GM04503 (cell line): ENCODE data around the gene ATP1A1.
A peak's percentile ranks its signal among the peaks of the same experiment; 100 is the strongest.

Experiments
- DNase-seq: peaks from one replicate; pipeline ENCODE4 v3.0.0-alpha.2; 2012; ENCODE audit warnings: low read depth

Gene ATP1A1

GRCh38 chr1:116372191-116372590, 853 bp upstream of the ATP1A1 start:
- no peak for DNase-seq

DNA sequence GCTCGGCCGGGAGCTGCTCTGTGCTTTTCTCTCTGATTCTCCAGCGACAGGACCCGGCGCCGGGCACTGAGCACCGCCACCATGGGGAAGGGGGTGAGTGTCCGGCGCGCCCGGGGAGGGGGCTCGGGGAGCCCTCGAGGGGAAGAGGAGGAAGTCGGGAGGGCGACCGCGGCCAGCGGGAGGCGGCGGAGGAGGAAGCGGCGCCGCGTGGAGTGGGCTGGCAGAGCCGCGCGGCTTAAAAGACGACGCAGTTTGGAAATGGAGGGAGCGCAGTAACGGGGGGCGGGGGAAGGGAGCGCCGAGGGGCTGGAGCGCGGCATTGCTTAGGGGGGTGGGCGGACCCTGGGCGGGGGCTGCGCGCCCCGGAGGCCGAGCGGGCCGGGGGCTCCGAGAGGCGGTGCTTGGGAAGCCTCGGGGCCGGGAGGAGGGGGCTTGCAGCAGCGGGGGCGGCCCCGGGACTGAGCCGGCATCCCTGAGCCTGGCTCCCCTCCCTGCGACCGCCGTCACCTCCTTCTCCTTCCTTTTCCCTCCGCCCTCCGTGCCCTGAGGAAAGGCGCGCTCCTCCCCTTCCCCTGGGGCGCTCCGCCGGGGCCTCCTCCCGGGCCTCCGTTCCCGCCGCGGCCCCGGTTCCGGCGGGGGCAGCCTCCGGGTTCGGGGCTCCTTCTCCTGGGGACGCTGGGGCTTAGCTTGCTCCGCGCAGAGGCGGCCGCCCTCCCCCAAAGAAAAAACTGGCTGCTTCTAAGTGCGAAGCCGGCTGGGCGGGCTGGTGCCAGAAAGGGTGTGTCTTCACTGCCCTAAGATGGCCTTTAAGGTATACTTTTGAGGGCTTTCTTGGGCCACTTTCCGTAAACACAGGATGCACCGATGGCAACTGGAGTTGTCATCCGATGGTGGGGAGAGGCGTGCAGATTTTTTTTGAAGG, 648 bp downstream of the ATP1A1 start:
- no peak for DNase-seq

- DNase-seq, result no peak
Observed at GRCh38 chr1:116374353-116375147, 1.5 kb downstream of the ATP1A1 start.

- DNase-seq, result no peak
Observed at GRCh38 chr1:116375148-116375886, 2.3 kb downstream of the ATP1A1 start.

DNA sequence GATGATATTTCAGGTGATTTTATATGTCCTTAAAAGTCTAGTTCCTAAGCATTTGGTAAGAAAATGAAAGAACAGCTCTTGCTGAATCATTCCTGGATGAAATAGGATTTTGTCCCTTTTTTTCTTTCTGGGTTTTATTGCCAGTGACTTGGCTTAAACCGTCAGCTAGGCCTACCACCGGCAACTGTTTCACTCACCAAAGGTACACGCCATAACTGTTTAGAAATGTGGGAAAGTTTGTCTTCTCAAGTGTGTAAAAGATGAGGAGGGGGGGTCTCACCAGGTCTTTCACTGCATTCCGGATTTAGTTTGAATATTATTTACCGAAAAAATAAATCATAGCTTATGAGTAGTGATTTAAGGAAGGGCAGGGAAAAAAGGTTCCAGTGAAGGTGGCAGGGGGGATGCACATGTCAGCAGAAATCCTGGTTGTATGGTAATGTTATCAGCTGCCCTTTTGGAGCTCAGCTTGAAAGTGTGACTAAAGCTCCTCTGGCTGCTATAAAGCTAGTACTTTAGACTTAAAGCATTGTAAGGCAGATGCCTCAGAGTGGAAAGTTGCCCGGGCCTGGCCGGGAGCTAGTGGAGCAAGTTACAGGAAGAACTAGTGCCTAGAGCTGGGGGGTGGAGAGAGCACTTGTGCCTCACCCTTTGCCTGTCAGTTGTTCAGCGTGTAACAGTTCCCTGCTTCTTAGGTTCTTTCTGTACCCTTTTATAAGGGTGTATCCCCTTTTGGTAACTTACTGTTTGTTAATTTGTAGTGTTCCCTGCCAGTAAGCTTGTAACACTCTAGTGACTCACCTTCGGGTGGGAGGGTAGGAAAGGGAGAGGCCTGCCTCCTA, 3.1 kb downstream of the ATP1A1 start:
- DNase-seq, result peak; percentile 50

DNA sequence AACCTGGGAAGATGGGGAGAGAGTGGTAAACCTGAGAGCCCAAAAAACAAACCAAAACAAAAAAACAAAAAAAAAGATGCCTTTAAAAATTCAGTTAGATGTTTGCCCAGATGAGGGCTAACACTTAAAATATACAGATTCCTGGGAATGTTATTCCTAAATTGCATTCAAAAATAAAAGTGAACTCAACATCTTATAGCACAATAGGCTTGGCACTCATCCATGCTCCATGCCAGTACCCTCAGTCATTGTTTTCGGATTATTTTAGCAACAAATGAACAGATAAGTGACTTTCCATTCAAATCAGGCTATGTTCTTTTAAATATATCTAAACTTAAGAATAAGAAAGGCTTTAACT, 3.7 kb downstream of the ATP1A1 start:
- no peak for DNase-seq

DNA sequence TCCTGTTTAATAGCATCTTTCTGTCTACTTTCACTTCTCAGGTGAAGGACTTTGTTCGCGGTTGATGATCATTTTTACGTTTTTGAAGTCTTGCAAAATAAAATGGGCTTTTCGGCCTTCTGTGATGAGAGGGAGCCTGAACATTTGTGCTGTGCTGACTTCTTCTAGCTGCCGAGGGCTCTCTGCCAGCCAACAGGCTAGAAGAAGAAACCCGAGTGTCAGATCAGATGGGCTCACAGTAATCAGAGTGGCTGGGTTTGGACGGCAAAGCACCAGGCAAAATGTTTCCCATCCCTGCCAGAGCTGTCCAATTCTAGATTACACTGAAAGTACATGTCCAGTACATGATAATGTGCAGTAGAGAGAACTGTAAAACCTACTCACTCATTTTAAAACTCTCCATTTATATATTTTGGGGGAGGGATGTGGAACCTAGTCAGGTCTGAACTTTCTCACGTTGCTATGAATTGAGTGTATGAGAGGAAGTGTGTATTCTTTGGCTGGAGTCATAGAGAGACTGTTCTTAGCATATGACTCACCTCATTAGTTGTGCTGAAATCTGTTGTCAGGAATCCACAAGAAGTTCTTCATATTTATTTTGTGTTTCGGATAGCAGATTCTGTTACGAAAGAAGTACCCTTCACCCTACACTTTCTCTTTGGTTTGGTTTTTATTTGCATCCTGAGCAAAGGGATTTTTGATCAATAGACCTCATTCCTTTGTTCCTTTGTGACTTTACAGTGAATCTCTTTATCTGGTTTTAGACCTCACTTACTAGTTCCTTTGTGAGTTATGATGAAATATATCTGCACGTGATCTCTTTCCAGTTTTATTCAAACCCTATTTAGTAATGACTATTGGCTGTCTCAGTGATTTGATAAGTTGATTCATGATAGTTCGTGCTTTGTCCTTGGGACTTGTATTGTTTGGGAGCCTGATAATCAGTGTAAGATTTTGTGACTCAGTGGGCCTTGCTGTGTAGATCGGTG, 4.8 kb downstream of the ATP1A1 start:
- peak; percentile 91 for DNase-seq

DNA sequence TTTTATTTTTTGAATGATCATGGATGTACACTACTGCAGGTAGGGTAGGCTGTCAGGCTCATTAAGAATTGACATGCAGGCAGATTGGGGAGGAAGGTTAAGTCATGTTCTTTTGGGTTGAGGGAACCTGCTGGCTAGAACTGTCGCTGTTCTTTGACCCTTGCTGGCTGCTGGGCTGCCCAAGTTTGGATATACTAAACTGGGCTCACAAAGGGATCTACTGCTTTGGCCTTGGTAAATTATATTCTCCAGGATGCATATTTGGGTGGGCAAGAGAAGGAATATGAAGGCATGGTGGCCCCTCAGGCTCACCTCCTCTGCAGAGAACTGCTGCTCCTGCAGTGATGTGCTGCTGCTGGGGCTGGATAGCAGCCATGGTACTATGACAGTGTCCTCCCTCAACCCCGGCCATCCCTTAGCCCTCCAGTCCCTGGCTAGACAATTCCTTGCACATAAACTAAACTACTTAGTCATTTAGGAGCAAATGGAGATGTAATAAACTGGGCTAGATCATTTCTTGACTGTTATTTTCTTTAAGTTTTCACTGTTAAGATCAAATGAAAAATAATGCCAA, 6.1 kb downstream of the ATP1A1 start:
- DNase-seq, result no peak

DNA sequence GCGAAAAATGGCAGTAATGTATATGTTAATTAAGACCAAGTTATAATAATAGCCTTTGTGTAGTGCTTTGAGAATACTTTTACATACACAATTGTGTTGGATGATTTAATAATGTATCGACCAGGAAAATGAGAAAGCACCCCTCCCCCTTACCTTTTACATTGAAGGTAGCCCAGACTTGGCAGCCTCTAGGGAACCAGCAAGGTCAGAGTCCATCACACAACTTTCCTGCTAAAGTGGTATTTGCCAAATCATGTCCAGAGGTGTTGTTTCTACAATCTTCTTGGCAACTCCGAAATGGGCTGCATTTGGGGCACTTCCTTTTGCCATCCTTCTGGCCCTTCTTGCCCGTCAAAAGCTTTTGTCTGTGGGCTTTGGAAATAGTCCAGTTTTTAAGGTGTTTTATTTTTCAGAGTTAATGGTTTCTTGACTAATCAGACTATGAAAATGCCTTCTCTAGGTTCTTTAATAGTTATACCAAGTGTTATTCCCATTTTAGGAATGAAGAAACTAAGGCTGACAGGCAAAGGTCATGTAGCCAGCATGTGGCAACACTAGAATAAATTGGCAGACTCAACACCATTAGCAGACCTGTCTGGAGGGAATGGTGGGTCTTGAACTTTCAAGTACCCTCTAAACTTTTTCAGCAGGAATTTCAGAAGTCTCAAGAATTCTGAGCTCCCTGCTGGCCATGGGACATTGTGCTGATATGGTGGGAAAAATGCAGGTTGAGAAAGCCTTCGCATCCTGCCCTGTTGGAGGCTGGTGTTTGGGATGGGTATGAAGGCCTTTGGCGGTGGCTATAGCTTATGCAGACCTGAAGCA, 6.8 kb downstream of the ATP1A1 start:
- no peak for DNase-seq

- no peak for DNase-seq
Observed at GRCh38 chr1:116380499-116381242, 7.6 kb downstream of the ATP1A1 start.

DNA sequence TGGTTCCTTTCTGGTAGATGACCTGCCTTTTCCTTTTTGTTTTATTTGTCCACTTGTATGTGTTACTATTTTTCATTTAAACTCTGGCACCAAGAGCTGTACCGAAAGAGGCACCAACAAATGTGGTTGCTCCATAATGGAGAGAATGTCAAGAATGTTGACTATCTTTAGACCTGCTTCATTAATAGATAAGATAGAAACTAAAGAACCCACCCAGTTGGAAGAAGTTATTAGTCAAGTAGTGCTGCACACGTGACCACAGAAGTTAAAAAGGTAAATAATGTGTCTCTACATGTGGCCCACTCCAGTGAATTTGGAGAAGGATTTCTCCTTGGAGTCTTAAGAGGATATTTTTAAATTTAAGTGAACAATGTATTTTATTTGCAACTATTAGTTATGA, 9.3 kb downstream of the ATP1A1 start:
- DNase-seq, result no peak

DNA sequence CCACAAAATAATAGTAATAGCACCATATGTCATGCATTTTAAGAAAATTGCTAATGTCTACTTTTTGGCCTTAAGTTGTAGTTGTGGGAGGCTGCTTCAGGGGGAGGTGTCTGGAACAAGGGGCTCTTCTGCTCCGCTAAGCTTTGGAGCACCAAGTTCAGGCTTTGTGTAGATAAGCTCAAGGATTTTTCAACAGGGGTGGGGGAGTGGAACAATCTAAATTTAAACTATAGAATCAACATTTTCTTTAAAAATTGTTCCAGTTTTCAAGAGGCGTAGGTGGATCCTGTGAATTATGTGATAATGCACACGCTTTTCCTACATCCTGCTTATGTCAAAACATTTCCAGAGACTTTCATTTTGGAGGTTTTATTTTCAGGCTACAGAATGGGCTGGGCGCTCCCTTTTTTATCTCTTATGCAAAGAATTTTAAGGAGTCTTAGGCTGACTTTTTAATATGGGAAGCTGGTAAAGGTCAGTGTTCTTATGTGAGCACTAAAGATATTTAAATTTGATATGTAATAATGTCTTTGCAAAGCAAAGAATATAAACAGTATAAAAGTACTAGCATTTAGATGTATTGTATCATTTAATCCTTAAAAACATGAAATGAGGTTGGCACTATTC, 9.9 kb downstream of the ATP1A1 start:
- no peak for DNase-seq

DNA sequence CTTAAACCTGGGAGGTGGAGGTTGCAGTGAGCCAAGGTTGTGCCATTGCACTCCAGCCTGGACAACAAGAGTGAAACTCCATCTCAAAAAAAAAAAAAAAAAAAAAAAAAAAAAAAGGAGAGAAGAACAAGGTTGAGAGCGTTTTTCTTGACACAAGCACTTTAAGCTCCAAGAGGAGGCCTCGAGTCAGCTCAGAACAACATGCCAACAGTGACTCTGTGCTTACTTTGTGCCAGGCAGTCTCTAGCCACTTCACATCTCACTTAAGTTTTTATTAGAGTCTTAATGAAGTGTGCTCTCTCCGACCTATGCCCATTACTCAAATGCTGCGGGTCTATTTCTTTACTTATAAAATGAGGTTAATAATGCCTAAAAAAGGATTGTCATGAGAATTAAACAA, 13.0 kb downstream of the ATP1A1 start:
- DNase-seq, result no peak

DNA sequence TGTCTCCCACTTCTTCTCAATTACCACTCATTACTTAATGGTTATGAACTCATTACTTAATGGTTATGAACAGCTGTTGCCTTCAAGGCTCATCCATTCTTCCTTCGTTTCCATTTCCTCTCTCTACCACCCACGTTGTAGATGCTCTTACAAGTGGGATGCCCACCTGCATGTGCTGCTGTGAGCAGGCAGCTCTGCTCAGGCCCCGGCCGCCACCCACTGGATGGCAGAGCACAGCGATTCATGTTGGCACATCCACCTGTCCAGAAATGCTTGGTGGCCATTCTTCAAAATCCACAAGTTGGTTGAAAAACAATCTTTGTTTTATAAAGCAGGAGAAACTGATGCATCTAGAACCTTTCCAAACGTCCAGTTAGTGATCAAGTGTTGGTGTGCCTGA, 14.5 kb downstream of the ATP1A1 start:
- DNase-seq, result no peak

DNA sequence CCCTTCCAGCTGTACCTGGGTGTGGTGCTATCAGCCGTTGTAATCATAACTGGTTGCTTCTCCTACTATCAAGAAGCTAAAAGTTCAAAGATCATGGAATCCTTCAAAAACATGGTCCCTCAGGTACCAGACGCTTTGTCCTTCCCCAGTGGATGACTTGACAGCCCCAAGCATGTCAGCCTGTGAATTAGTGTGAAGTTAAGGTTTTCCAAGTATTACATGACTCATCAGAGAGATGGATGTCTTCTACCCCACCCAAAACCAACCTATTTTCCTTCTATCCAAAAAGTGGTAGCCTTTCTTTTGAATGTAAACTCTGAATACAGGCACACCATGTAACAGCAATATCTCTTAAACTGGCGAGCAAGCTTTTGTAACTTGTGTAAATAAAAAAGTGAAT, 15.1 kb downstream of the ATP1A1 start:
- DNase-seq, result no peak

- DNase-seq, result no peak
Observed at GRCh38 chr1:116389013-116389412, 16.0 kb downstream of the ATP1A1 start.

DNA sequence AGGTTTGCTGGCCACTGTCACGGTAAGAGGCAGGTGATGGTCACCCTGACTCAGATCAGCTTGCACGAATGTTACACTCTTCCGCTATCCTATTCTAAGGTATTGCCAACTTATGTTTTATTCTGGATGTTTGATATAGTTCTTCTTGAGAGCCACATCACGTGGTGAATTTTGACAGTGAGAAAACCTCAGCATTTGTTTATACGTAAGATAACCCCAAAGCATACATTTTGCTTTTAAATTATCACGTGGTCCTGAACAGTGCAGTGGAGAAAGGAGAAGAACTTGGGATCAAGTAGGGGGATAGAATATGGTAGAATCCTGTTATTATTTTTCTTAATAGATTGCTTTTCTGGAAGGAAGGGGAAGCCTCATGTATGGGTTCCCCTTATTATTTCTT, 16.6 kb downstream of the ATP1A1 start:
- DNase-seq, result no peak

GRCh38 chr1:116390195-116390594, 17.2 kb downstream of the ATP1A1 start:
- no peak for DNase-seq
